ENCODE data around the gene ZSWIM8. TPM values are rescaled to one million over a fixed set of nuclear protein-coding genes. Genes with fewer than 3 reads are reported as not detected.
A peak's percentile ranks its signal among the peaks of the same experiment; 100 is the strongest.

The ZSWIM8 gene
- total and polyA plus RNA-seq, 2 donors (not counting 3 experiments of a cell fraction or from before 2014, with no cell fraction given): 111 to 230 TPM

GRCh38 chr10:73781879-73782748 is 3.3 kb upstream of the ZSWIM8 start, which contains the start of gene CHCHD1:
CHCHD1 (plus strand) TSS chr10:73782048; CDS start chr10:73782076, 28 bp downstream.
- ChIA-PET CTCF (interaction anchor here (0.9 to 2.2 kb wide), 4 partner anchors 11 to 158 kb away, joined by 4 to 10 read pairs (median 5); a partner anchor contains a TSS), POLR2A (interaction anchor here (1.6 kb wide), 1 partner anchor 9 kb away, joined by 11 read pairs; a partner anchor contains a TSS)
- Histone ChIP-seq H3K27ac (ENCODE audit: insufficient read depth, low read depth, low read length) (peak within 1 kb of the TSS; percentile 60), H3K4me2 (ENCODE audit: insufficient read depth, low read length) (peak within 1 kb of the TSS; percentile 91), H3K9me3 (replicated peaks; ENCODE audit: control insufficient read depth, insufficient read depth, low read length) (no peaks in the 10 kb centered on the region), H3K9me1 (replicated peaks; ENCODE audit: control insufficient read depth, extremely low read depth, insufficient read depth, low read length) (no peaks in the 10 kb centered on the region), H3K9ac (replicated peaks; ENCODE audit: extremely low read depth, insufficient read depth, low read length) (peak within 1 kb of the TSS; percentile 84), H3K36me3 (ENCODE audit: control insufficient read depth in 2 of 2, extremely low read depth in 1 of 2, insufficient read depth in 2 of 2, low read length in 2 of 2) (peaks cover 0 to 3% of the 10 kb centered on the region in 2 experiments), H2AFZ (ENCODE audit: low read depth, low read length) (peak within 1 kb of the TSS; percentile 89), H3K79me2 (ENCODE audit: control insufficient read depth, insufficient read depth, low read length) (peaks cover 52% of the 10 kb centered on the region), H3K4me3 (replicated peaks in 1 of 3; ENCODE audit: insufficient read depth in 1 of 3, low read depth in 1 of 3, low read length in 3 of 3) (peak within 1 kb of the TSS; percentile 87 to 96 (median 91)), H3K27me3 (ENCODE audit: control insufficient read depth in 2 of 2, insufficient read depth in 2 of 2, low read length in 2 of 2) (no peaks in the 10 kb centered on the region), H4K20me1 (replicated peaks; ENCODE audit: control insufficient read depth, extremely low read depth, insufficient read depth, low read length) (peaks cover 2% of the 10 kb centered on the region), H3K4me1 (ENCODE audit: control insufficient read depth, extremely low read depth, insufficient read depth, low read length) (peaks cover 30% of the 10 kb centered on the region)
- DNase-seq (ENCODE audit: low read depth, low spot score): peak; percentile 93
- BruUV-seq (replicated peaks): TSS peak; percentile 11
- peak; percentile 92 for FAIRE-seq
- intact Hi-C loops (cut with micrococcal nuclease): no loop called here
- dilution Hi-C loops (cut with MboI; ENCODE audit: extremely low pct_ligation_motif_present, low sequenced_read_pairs): no loop called here
- TF ChIP-seq MYC (IDR thresholded peaks at IDR 0.05; ENCODE audit: low read depth, low read length): peak; percentile 5
- no peak for TF ChIP-seq JUN (IDR thresholded peaks at IDR 0.05; ENCODE audit: borderline replicate concordance, insufficient read depth, insufficient read length, low read depth)
- no peak for TF ChIP-seq EZH2 (IDR thresholded peaks at IDR 0.05; ENCODE audit: borderline replicate concordance, low read depth, low read length, severe bottlenecking)
- TF ChIP-seq FOS (IDR thresholded peaks at IDR 0.05; ENCODE audit: borderline replicate concordance, insufficient read depth, low read length): no peak
- TF ChIP-seq POLR2AphosphoS5 (IDR thresholded peaks at IDR 0.05; ENCODE audit: insufficient read depth, low read depth, low read length): peak; percentile 83
- TF ChIP-seq POLR2A (IDR thresholded peaks at IDR 0.05; ENCODE audit: low read depth, low read length): peak; percentile 81
- TF ChIP-seq, protein P1, sequence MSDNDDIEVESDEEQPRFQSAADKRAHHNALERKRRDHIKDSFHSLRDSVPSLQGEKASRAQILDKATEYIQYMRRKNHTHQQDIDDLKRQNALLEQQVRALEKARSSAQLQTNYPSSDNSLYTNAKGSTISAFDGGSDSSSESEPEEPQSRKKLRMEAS (IDR thresholded peaks at IDR 0.05; ENCODE audit: insufficient read depth, insufficient read length): peak; percentile 66
- TF ChIP-seq CTCF (IDR thresholded peaks at IDR 0.05; ENCODE audit: extremely low read depth in 1 of 2, insufficient read depth in 1 of 2, low read depth in 1 of 2, low read length in 2 of 2): no peak
- no peak for TF ChIP-seq GATA2 (IDR thresholded peaks at IDR 0.05; ENCODE audit: insufficient read depth, insufficient read length, low read depth, low read length)
